CD8-positive, alpha-beta memory T cell (primary cell): ENCODE results near the gene ARL14. TPM values are rescaled to one million over a fixed set of nuclear protein-coding genes. Genes with fewer than 3 reads are reported as not detected.

Experiments used
- CTCF ChIA-PET: fragments of 350-600 bp; sonication (Branson Sonifier 250); formaldehyde crosslinking; loops from one replicate; lab custom pipeline; 2021; ENCODE audit warnings: antibody characterized with exemption; lab: Charles Lee
- POLR2A ChIA-PET: fragments of 350-600 bp; sonication (Branson Sonifier 250); formaldehyde crosslinking; loops from one replicate; lab custom pipeline; 2021; ENCODE audit warnings: antibody characterized with exemption; lab: Charles Lee
- DNase-seq, 5 donors: peaks; one replicate each; pipeline versions ENCODE4 v3.0.0 to v3.0.0-alpha.2; 2020 to 2022; ENCODE audit warnings: mixed read lengths in 1 of 5
- H3K27ac ChIP-seq: one replicate; pipeline ENCODE4 v1.7.0; 2013; ENCODE audit warnings: low read depth, mild to moderate bottlenecking, low read length, moderate library complexity
- H3K27me3 ChIP-seq: 2 replicates; pipeline ENCODE4 v1.7.0; 2013; ENCODE audit warnings: low read length, mild to moderate bottlenecking; ENCODE audit not compliant: insufficient read depth, poor library complexity, severe bottlenecking
- H3K36me3 ChIP-seq: 2 replicates; pipeline ENCODE4 v1.7.0; 2013; ENCODE audit warnings: mild to moderate bottlenecking, low read length, moderate library complexity; ENCODE audit not compliant: insufficient read depth
- H3K4me1 ChIP-seq: 2 replicates; pipeline ENCODE4 v1.7.0; 2013; ENCODE audit warnings: mild to moderate bottlenecking, low read length, moderate library complexity; ENCODE audit not compliant: insufficient read depth
- H3K4me3 ChIP-seq: 2 replicates; pipeline ENCODE4 v1.7.0; 2013; ENCODE audit warnings: mild to moderate bottlenecking, low read length
- H3K9me3 ChIP-seq: 2 replicates; pipeline ENCODE4 v1.7.0; 2013; ENCODE audit warnings: mild to moderate bottlenecking, low read length
- H3K27ac Mint-ChIP-seq, 8 donors: one replicate each; pipeline ENCODE4 v1.8.0; 2020 to 2021; ENCODE audit warnings: mixed read lengths in 8 of 8, mild to moderate bottlenecking in 6 of 8, inconsistent platforms in 3 of 8, moderate library complexity in 3 of 8
- H3K27me3 Mint-ChIP-seq, 2 donors: one replicate each; pipeline ENCODE4 v1.8.0; 2020 to 2021; ENCODE audit warnings: mixed read lengths in 2 of 2, mild to moderate bottlenecking in 1 of 2, moderate library complexity in 1 of 2
- H3K36me3 Mint-ChIP-seq, 3 donors: one replicate each; pipeline ENCODE4 v1.8.0; 2020 to 2021; ENCODE audit warnings: mixed read lengths in 3 of 3, inconsistent platforms in 1 of 3, mild to moderate bottlenecking in 1 of 3
- H3K4me1 Mint-ChIP-seq, 3 donors: one replicate each; pipeline ENCODE4 v1.8.0; 2020 to 2021; ENCODE audit warnings: mixed read lengths in 3 of 3, inconsistent platforms in 1 of 3, mild to moderate bottlenecking in 1 of 3
- H3K4me3 Mint-ChIP-seq, 7 donors: one replicate each; pipeline ENCODE4 v1.8.0; 2020 to 2021; ENCODE audit warnings: mixed read lengths in 7 of 7, mild to moderate bottlenecking in 6 of 7, moderate library complexity in 4 of 7, inconsistent platforms in 2 of 7
- H3K9me3 Mint-ChIP-seq, 5 donors: one replicate each; pipeline ENCODE4 v1.8.0; 2020 to 2022; ENCODE audit warnings: mixed read lengths in 5 of 5, mild to moderate bottlenecking in 3 of 5, moderate library complexity in 2 of 5, inconsistent platforms in 1 of 5
- polyA plus RNA-seq: library from polyadenylated mRNA; unstranded; fragments of 300-500 nt; fragmentation: Illumina TruSeq; gene quantifications from one replicate; pipeline ENCODE4 v1.2.3, GENCODE V29; 2021
- total RNA-seq, 2 experiments: library from RNA; stranded (reverse); gene quantifications; one replicate each; pipeline ENCODE4 v1.2.3, GENCODE V29; 2021

Gene ARL14
- total RNA-seq (not detected), polyA plus RNA-seq (not detected)

DNA sequence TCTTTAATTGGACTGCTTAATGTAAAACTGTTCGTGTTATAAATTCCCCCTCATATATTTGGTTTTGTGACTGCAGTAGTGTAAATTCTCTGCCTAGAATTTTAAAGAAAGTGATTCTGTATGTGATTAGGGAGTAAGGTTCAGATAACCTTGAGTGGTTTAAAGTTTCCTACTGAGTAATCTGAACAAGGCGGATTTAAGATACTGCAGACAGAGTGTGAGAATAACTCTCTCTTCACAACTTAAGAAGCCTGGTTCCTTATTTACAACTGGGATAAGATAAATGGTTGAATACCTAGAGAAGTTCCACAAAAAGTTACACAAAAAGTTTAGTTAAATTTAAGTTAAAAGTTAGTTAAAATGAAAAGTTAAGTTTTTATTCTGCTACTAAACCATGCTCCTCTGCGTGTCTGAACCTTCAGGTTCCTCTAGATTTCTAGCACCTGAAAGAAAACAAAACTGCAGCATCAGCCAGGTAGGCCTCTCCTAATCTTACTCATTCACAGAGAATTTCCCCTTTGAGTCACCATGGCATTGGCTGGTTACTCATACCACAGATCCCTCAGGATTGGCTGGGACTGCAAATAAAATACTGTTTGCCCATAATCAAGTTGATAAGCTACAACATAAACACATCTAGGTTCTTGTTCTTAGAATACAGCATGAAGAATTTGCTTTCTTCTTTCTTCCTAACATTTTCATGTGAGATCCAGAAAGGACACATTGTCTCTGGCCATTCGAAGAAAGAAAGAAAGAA is at the start of gene ARL14:
Gene ARL14 (plus strand): TSS at position 614 of the 757 bp plus-strand sequence. CDS start 187 bp downstream, outside the sequence.
- no peaks in the 10 kb centered on the region for H3K4me1 Mint-ChIP-seq
- H3K27ac Mint-ChIP-seq = peak within 1 kb of the TSS in 1 of 8 donors; percentile 9
- no peak within 1 kb of the TSS for H3K4me3 Mint-ChIP-seq
- H3K27me3 ChIP-seq = no peaks in the 10 kb centered on the region
- H3K27ac ChIP-seq = no peak within 1 kb of the TSS
- no peaks in the 10 kb centered on the region for H3K9me3 ChIP-seq
- no peaks in the 10 kb centered on the region for H3K4me1 ChIP-seq
- ChIA-PET POLR2A (no interaction called here), CTCF (no interaction called here)
- peaks cover 9 to 19% of the 10 kb centered on the region in 2 donors for H3K27me3 Mint-ChIP-seq
- H3K9me3 Mint-ChIP-seq = no peaks in the 10 kb centered on the region
- H3K4me3 ChIP-seq = no peak within 1 kb of the TSS
- no peaks in the 10 kb centered on the region for H3K36me3 ChIP-seq
- DNase-seq = no peak
- H3K36me3 Mint-ChIP-seq = no peaks in the 10 kb centered on the region

DNA sequence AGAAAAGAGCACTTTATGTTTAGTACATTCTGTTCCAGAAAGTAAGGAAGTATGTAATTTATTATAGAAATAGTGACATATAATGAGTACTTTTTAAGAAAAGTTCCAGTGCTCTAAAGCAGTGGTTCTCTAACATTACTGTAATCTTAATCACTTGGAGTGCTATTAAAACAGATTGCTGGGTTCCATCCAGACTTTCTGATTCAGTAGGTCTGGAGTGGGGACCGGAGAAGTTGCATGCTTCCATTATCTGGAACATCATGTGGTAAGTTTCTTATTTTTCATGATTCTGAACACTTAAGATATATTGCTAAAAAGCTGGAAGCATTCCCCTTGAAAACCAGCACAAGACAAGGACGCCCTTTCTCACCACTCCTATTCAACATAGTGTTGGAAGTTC is 47.5 kb upstream of the ARL14 start:
- peaks cover 0 to 1% (median 0%) of the 10 kb centered on the region in 5 donors for H3K9me3 Mint-ChIP-seq
- H3K4me1 ChIP-seq = no peaks in the 10 kb centered on the region
- no peak overlapping the region for H3K27ac Mint-ChIP-seq
- POLR2A ChIA-PET = no interaction called here
- H3K4me3 Mint-ChIP-seq = no peak overlapping the region
- no peak for DNase-seq
- no peaks in the 10 kb centered on the region for H3K27me3 ChIP-seq
- no peaks in the 10 kb centered on the region for H3K36me3 Mint-ChIP-seq
- no peak overlapping the region for H3K4me3 ChIP-seq
- H3K9me3 ChIP-seq = no peaks in the 10 kb centered on the region
- H3K4me1 Mint-ChIP-seq = peaks cover 0 to 1% (median 0%) of the 10 kb centered on the region in 3 donors
- H3K36me3 ChIP-seq = no peaks in the 10 kb centered on the region
- CTCF ChIA-PET = no interaction called here
- H3K27me3 Mint-ChIP-seq = peaks cover 0 to 41% of the 10 kb centered on the region in 2 donors
- no peak overlapping the region for H3K27ac ChIP-seq

DNA sequence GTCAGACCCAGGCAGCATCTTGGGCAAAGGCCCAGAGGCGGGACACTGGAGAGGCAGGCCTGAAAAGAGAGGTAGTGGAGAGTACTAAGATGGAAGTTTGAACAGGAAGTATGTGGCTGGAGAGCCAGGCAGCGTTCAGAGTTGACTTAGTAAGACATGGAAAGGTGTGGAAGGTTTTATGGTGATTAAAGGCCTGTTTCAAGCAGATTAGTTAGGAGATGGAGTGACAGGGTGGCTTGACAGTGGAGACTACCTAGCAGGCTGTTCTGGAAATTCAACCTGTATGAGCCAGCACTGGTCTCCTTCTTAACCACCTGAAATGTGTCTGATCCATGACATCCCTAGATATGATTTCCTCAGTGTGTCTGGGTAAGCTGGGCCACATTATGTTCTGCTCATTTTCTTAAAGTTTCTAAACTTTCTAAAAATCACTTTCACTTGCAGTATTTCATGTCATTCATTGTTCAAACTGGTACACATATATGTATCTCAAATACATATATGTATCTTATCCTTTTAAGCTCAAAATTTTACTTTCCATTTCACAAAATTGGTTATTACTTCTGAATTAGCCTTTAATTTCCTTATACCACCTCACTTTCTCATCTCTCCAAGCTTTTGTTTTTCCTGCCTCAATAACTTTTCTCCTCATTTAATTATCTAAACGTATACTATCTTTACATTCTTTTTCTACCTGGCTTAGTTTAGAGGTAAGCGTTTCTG is 43.4 kb upstream of the ARL14 start:
- Mint-ChIP-seq H3K27ac (no peak overlapping the region), H3K4me3 (no peak overlapping the region), H3K27me3 (peaks cover 4 to 20% of the 10 kb centered on the region in 2 donors), H3K9me3 (peaks cover 0 to 1% (median 0%) of the 10 kb centered on the region in 5 donors), H3K36me3 (no peaks in the 10 kb centered on the region), H3K4me1 (peaks cover 0 to 1% (median 0%) of the 10 kb centered on the region in 3 donors)
- no peak overlapping the region for H3K27ac ChIP-seq
- H3K4me3 ChIP-seq = no peak overlapping the region
- DNase-seq = no peak
- H3K9me3 ChIP-seq = no peaks in the 10 kb centered on the region
- CTCF ChIA-PET = no interaction called here
- no peaks in the 10 kb centered on the region for H3K27me3 ChIP-seq
- no peaks in the 10 kb centered on the region for H3K4me1 ChIP-seq
- no peaks in the 10 kb centered on the region for H3K36me3 ChIP-seq
- POLR2A ChIA-PET = no interaction called here

DNA sequence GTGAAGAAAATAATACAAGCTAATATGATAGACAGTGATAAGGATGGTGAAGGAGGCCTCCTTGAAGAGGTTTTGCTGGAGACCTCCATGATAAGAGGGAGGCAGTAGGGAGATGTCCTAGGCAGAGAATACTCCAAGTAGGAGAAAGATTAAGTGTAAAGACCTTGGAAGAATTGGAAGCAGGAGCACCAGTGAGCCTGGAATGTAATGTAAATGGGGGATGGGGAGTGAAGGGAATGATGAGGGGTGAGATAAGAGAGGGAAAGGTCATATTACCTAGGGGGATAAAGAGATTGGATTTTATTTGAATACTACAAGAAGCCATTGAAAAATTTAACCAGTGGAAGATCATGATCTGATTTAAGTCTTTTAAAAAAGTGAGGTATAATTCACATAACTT is 41.7 kb upstream of the ARL14 start:
- peaks cover 0 to 1% (median 0%) of the 10 kb centered on the region in 3 donors for H3K4me1 Mint-ChIP-seq
- ChIA-PET CTCF (no interaction called here), POLR2A (no interaction called here)
- Histone ChIP-seq H3K36me3 (no peaks in the 10 kb centered on the region), H3K4me3 (no peak overlapping the region), H3K4me1 (no peaks in the 10 kb centered on the region), H3K27me3 (no peaks in the 10 kb centered on the region), H3K27ac (no peak overlapping the region), H3K9me3 (no peaks in the 10 kb centered on the region)
- no peak overlapping the region for H3K4me3 Mint-ChIP-seq
- no peak overlapping the region for H3K27ac Mint-ChIP-seq
- H3K36me3 Mint-ChIP-seq = no peaks in the 10 kb centered on the region
- peaks cover 0 to under 1% (median 0%) of the 10 kb centered on the region in 5 donors for H3K9me3 Mint-ChIP-seq
- DNase-seq = no peak
- peaks cover 4 to 8% of the 10 kb centered on the region in 2 donors for H3K27me3 Mint-ChIP-seq

DNA sequence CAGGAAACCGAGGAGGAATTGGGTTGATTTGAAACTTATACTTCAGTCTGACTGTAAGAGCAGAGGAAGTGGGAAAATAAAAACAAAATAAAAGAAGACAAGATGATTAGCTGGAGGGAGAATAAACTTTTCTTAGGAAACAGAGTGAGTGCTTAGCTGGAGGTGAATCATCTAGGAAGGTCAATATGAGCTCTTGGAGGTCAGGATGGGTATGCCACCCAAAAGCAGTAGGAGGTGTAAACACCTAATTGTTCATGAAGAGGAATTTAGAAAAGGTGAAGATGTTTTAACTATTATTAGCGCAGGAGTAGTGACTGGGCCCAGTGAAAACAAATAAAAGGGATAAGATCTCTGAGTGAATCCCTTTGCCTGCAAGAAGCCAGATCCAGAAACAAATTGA is 39.9 kb upstream of the ARL14 start:
- ChIA-PET CTCF (no interaction called here), POLR2A (no interaction called here)
- H3K9me3 Mint-ChIP-seq = no peaks in the 10 kb centered on the region

DNA sequence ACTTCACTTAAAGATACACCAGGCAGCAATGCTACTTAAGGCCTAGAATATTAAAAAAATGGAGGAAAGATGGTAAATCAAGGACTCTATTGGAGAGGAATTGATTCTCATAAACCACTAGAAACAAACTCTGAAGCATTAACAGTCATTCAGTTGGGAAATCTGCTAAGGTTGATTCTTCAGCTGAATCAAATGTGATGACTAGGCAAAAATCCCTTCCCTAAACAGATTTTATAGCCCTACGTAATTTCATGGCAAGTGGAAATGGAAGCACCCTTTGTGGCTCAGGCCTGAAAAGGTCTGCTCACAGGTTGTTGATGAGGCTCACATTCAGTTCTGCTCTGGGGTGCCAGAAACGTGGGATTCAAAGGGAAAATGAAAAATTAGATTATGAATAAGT is 38.8 kb upstream of the ARL14 start:
- no peaks in the 10 kb centered on the region for H3K9me3 Mint-ChIP-seq
- POLR2A ChIA-PET = no interaction called here

More for the DNA sequence above, 39.9 kb upstream of the ARL14 start:
- no peak overlapping the region for H3K27ac ChIP-seq
- DNase-seq = no peak
- Mint-ChIP-seq H3K4me3 (no peak overlapping the region), H3K4me1 (peaks cover 0 to 1% (median 0%) of the 10 kb centered on the region in 3 donors), H3K27me3 (peaks cover 0 to 4% of the 10 kb centered on the region in 2 donors), H3K36me3 (peaks cover 0 to 2% (median 0%) of the 10 kb centered on the region in 3 donors), H3K27ac (no peak overlapping the region)
- no peaks in the 10 kb centered on the region for H3K4me1 ChIP-seq
- no peaks in the 10 kb centered on the region for H3K9me3 ChIP-seq
- no peaks in the 10 kb centered on the region for H3K27me3 ChIP-seq
- no peaks in the 10 kb centered on the region for H3K36me3 ChIP-seq
- no peak overlapping the region for H3K4me3 ChIP-seq

DNA sequence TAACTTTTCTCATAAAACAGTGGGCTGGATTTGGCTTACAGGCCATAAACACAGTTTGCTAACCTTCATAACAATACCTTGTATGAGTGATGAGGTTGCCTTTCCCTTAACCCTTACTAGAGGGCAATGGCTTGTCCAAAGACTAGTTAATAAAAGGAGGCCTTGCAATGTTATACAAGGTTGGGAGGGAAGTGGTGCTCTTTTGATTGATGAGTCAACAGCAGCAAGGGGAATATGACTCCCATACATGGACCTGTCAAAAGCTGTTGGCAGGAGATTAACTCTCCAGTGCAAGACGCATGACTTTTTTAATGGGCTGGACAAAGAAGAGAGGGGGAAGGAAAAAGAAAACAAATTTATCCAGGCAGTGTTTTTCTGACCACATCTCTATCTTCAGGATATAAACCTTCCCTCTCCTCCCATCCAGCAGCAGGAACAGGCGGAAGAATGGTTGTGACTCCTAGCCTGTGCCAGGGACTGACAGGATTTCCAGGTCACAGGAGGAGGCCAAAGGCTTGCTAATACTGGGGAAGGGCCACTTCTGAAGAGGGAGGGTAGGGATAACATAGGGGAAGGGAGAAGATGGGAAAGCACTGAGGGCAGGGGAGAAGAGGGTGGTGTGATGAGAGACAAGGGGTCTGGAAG is 35.2 kb upstream of the ARL14 start:
- H3K9me3 Mint-ChIP-seq = no peaks in the 10 kb centered on the region
- DNase-seq = no peak
- no peak overlapping the region for H3K4me3 Mint-ChIP-seq
- H3K27me3 Mint-ChIP-seq = peaks cover 0 to 4% of the 10 kb centered on the region in 2 donors
- no peaks in the 10 kb centered on the region for H3K36me3 ChIP-seq
- no peaks in the 10 kb centered on the region for H3K4me1 ChIP-seq
- no peaks in the 10 kb centered on the region for H3K27me3 ChIP-seq
- H3K4me1 Mint-ChIP-seq = peaks cover 0 to 6% (median 3%) of the 10 kb centered on the region in 3 donors
- H3K27ac Mint-ChIP-seq = no peak overlapping the region
- H3K36me3 Mint-ChIP-seq = peaks cover 0 to 2% (median 0%) of the 10 kb centered on the region in 3 donors
- no peak overlapping the region for H3K27ac ChIP-seq
- ChIA-PET POLR2A (no interaction called here), CTCF (no interaction called here)
- no peaks in the 10 kb centered on the region for H3K9me3 ChIP-seq
- H3K4me3 ChIP-seq = no peak overlapping the region

More for the DNA sequence above, 38.8 kb upstream of the ARL14 start:
- H3K4me3 Mint-ChIP-seq = no peak overlapping the region
- CTCF ChIA-PET = no interaction called here
- no peak overlapping the region for H3K4me3 ChIP-seq
- no peaks in the 10 kb centered on the region for H3K27me3 ChIP-seq
- no peaks in the 10 kb centered on the region for H3K9me3 ChIP-seq
- no peaks in the 10 kb centered on the region for H3K36me3 ChIP-seq
- H3K36me3 Mint-ChIP-seq = peaks cover 0 to 2% (median 0%) of the 10 kb centered on the region in 3 donors
- H3K27me3 Mint-ChIP-seq = peaks cover 0 to 4% of the 10 kb centered on the region in 2 donors
- no peak overlapping the region for H3K27ac ChIP-seq
- no peaks in the 10 kb centered on the region for H3K4me1 ChIP-seq
- peaks cover 0 to 6% (median 4%) of the 10 kb centered on the region in 3 donors for H3K4me1 Mint-ChIP-seq
- DNase-seq = no peak
- no peak overlapping the region for H3K27ac Mint-ChIP-seq

DNA sequence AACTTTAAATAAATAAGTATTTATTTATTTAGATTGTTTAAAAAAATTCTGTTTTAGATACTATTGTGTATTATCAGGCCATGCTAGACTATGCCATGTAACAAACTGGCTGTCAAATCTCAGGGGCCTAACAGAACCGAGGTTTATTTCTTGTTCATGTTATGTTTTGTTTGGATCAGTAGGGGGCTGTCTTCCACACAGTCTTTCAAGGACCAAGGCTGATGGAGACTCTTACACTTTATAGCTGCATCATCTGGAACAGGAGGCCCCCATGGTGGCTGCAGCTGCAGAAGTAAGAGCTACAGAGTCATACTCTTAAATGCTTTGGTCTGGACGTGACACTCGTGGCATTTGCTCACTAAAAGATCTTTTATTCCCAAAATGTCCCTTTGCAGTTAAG is 33.0 kb upstream of the ARL14 start:
- no peak overlapping the region for H3K27ac Mint-ChIP-seq
- no peaks in the 10 kb centered on the region for H3K27me3 ChIP-seq
- CTCF ChIA-PET = no interaction called here
- no peaks in the 10 kb centered on the region for H3K27me3 Mint-ChIP-seq
- H3K36me3 ChIP-seq = no peaks in the 10 kb centered on the region
- H3K4me3 ChIP-seq = no peak overlapping the region
- H3K4me1 ChIP-seq = no peaks in the 10 kb centered on the region
- H3K9me3 Mint-ChIP-seq = no peaks in the 10 kb centered on the region
- no peak for DNase-seq
- no peak overlapping the region for H3K27ac ChIP-seq
- H3K4me3 Mint-ChIP-seq = no peak overlapping the region
- peaks cover 0 to 6% (median 3%) of the 10 kb centered on the region in 3 donors for H3K4me1 Mint-ChIP-seq
- POLR2A ChIA-PET = no interaction called here
- H3K9me3 ChIP-seq = no peaks in the 10 kb centered on the region
- H3K36me3 Mint-ChIP-seq = peaks cover 0 to 2% (median 0%) of the 10 kb centered on the region in 3 donors
